GM12892 (cell line): ENCODE data around the gene HYAL3.
A peak's percentile ranks its signal among the peaks of the same experiment; 100 is the strongest.
"Not testable (repeated sequence)": the region's sequence is repeated elsewhere in the genome, so short reads cannot be mapped to it uniquely, and the experiment has no call there.

Source experiments
- DNase-seq: peaks from one replicate; pipeline ENCODE4 v3.0.0; 2011; ENCODE audit not compliant: insufficient read length
- FAIRE-seq: peaks from 2 replicates; lab custom pipeline; 2011; peaks lifted over from hg19 to GRCh38; lab: Jason Lieb, UNC
- POLR2A ChIP-seq: IDR thresholded peaks from 2 replicates; pipeline ENCODE4 v1.6.1; 2011; ENCODE audit warnings: low read depth, low read length, control low read depth
- POLR2AphosphoS5 ChIP-seq: IDR thresholded peaks from 2 replicates; pipeline ENCODE4 v1.6.1; 2011; ENCODE audit warnings: low read depth, low read length, control low read depth
- TAF1 ChIP-seq: IDR thresholded peaks from 2 replicates; pipeline ENCODE4 v1.6.1; 2011; ENCODE audit warnings: low read depth, mild to moderate bottlenecking, control low read depth, low read length, borderline replicate concordance

Gene HYAL3

DNA sequence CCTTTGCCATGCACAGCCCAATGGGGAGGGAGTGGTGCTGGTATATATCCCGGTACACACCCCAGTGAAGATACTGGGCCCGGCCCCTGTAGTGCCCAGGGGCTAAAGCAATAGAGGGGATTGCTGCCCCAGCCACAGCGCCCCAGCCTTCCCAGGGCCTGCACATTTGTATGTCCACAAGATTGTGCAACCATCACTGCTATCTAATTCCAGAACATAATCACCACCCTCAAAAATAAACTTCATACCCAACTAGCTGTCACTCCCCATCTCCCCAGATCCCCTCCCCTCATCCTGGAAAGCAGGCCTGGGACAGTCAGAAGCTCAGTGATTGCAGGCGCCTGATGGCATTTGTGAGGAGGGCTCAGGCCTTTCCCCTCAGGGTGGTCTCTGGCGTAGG is 49.7 kb downstream of the HYAL3 start:
- TF ChIP-seq POLR2A (no peak), TAF1 (no peak), POLR2AphosphoS5 (no peak)
- DNase-seq (no peak), FAIRE-seq (no peak)

DNA sequence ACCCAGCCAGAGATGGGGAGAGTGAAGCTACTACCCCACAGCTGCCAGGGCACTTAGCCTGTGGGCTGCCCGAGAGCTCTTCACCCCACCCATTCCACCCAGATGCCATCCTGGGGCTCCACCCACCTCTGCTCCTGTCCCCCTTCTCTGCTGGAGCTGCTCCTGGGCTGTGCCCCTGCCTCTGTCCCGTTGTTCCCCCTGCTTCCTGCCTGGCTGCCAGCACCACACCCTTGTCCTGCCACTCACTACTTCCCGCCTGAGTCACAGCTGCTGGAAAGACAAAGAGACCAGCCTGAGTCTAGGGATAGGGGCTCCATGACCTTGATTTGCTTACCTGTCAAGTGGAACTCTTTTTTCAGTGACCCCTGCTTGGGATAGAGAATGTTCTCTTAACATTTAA is 50.8 kb downstream of the HYAL3 start:
- DNase-seq (no peak), FAIRE-seq (no peak)
- TF ChIP-seq TAF1 (no peak), POLR2A (no peak), POLR2AphosphoS5 (no peak)

DNA sequence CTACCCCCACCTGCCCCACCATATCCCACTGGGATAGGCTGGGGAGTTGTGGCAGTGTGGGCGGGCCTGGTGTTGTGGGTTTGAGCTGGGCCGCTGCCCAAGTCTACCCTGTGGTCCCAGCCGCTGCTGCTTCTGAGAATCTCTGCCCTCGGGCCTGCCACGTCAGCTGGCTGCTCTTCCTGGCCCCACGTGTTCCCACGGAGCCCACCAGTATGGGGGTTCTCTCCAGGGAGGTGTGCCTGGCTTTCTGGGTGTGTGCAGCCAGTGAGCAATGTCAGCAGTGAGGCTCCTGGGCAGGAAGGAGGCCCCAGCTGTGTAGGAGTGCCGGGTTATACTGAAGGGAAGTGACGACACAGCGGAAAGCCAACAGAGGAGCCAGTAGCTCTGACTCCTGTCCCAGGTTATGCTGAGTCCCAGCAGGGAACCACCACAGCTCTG is 52.7 kb downstream of the HYAL3 start:
- TF ChIP-seq POLR2A (0 out of 2 replicates have a peak, but pooled peaks have one; percentile 46), TAF1 (no peak), POLR2AphosphoS5 (no peak)
- DNase-seq, result peak; percentile 79
- FAIRE-seq, result peak; percentile 96

DNA sequence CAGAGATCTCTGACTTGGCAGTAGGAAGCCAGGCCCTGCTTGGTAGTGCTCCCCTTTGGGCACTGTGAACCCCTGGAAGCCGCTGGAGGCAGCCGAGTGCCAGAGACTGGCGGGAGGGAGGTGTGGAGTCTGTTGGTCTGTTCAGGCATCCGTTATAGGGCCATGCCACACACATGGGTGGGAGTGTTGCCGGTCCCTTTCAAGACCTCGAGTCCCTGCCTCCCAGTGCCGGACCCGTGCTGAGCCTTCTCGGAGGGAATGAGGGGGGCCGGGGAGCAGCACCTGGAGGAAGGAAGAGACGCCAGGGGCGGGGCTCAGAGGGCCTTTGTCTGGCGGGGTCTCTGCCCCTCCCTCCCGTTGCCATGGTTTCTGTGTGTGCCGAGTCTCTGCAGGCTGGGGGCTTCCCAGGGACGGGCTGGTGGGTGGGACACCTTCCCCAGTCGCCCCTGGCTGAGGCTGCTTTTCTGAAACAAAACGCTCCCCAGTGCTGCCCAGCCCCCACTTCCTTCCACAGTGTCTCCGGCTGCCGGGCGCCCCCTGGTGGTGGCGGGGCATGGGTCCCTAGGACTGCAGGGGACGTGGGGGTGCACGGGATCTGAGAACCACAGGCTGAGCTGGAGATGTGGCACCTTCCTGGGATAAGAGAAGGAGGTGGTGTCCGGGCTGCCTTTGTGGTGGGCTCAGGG is 53.2 kb downstream of the HYAL3 start:
- FAIRE-seq, result no peak
- TF ChIP-seq POLR2A (0 out of 2 replicates have a peak, but pooled peaks have one; percentile 19), POLR2AphosphoS5 (no peak)
- peak; percentile 92 for DNase-seq

DNA sequence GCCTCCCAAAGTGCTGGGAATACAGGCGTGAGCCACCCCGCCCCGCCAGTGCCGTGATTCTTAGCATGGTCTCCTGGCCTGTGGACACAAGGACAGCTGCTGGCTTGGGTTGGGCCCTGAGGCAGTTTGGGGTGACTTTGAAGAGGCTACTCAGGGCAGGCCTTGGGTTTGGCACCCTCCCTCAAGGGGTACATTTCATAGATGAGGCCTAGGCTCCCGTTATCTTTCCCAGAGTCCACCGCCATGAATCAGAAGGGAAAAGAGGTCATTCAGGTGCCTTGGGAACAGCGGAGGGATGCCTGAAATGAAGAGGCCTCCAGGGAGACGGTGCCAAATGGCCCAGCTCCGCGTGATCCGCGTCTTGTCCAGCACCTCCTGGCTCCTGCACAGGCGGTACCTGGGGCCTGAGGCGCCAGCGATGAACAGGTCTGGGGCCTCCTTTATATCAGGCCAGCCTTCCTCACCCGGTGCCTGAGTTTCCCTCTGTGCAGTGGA is 53.9 kb downstream of the HYAL3 start:
- DNase-seq, result no peak
- TF ChIP-seq POLR2AphosphoS5 (no peak), TAF1 (no peak), POLR2A (no peak)
- no peak for FAIRE-seq

DNA sequence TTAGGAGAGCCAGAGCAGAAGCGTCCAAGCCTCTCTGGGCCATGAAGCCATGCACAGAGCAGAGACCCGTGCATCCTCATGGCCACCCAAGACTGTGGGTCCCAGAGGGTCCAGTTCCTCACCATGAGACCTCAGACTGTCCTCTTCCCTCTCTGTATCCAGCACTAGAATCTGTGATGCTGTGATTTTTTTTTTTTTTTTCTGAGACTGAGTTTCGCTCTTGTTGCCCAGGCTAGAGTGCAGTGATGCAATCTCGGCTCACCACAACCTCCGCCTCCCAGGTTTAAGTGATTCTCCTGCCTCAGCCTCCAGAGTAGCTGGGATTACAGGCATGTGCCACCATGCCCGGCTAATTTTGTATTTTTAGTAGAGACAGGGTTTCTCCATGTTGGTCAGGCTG is 54.4 kb downstream of the HYAL3 start:
- not testable (repeated sequence) for FAIRE-seq, DNase-seq

DNA sequence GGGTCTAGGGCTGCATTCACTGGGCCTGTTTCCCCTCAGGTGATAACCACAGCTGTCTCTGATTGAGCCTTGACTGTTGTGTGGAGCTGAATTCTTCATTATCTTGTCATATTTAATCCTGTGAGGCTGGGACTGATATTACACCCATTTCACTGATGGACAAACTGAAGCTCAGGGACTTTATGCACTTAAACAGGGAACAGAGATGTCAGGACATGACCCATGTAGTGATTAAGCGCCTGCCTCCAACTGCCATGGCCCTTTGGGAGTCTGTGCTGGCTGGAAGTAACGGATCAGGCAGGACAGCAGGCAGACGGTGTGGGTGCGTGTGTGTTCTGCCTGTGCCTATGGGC is 55.7 kb downstream of the HYAL3 start:
- no peak for DNase-seq
- no peak for FAIRE-seq
- TF ChIP-seq POLR2A (no peak), POLR2AphosphoS5 (no peak), TAF1 (no peak)

DNA sequence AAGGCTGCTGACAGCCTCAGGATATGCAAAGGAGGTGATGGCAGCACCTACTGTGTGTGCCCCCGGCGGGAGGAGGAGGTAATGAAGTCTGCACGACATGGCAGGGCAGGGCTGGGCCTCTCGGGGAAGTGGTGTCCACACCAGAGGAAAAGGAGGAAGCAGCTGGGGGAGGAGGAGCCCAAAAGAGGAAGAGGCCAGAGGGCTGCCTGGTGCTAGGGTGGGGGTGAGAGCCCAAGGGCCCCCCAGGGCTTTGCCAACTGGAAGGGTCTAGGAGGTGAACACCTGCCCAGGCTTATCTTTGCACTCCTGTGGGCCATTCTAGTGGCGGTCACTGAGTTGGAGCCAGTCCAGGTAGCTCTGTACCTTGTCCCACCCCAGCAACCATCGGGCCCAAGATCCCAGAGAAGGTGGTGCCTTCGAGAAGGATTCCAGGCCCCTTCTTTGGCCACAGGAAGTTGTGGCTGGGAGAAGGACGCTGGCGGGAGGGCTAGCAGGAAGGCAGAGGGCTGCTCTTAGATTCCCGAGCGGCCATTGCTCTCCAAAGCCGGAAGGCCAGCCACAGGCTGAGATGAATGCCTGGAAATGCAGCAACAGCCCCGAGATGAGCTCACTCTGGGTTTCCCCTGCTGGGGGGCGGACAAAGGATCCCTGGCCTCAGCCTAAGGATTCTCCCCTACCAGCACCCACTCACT is 56.2 kb downstream of the HYAL3 start:
- DNase-seq, result no peak
- TF ChIP-seq POLR2A (no peak), POLR2AphosphoS5 (no peak; the same call in 1 of the 2 replicates), TAF1 (no peak)
- FAIRE-seq, result peak; percentile 50
